GM12878 (cell line): ENCODE data around the gene RAD9A. TPM values are rescaled to one million over a fixed set of nuclear protein-coding genes. Genes with fewer than 3 reads are reported as not detected.

ENCODE experiments used
- BCL3 ChIP-seq: IDR thresholded peaks from 2 replicates; pipeline ENCODE4 v1.6.1; 2011; ENCODE audit warnings: borderline replicate concordance, low read depth, mild to moderate bottlenecking, moderate library complexity, low read length; ENCODE audit not compliant: insufficient read depth, poor library complexity, severe bottlenecking
- CHD1 ChIP-seq: IDR thresholded peaks from 2 replicates; pipeline ENCODE4 v1.6.1; 2012; ENCODE audit warnings: low read depth, low read length, improper control_type of control experiment
- CREM ChIP-seq: IDR thresholded peaks from 2 replicates; pipeline ENCODE4 v1.6.1; 2014; ENCODE audit warnings: antibody characterized with exemption, low read depth
- E4F1 ChIP-seq: fragments of 450-650 bp; IDR thresholded peaks from 2 replicates; pipeline ENCODE4 v1.6.1; 2018; ENCODE audit warnings: borderline replicate concordance, mild to moderate bottlenecking; ENCODE audit not compliant: partially characterized antibody
- EGR1 ChIP-seq, 2 experiments: IDR thresholded peaks; 1 replicate in 1 of 2; 2 replicates in 1 of 2; pipeline ENCODE4 v1.6.1; 2011 to 2012; ENCODE audit warnings: low read depth in 2 of 2, low read length in 2 of 2, borderline replicate concordance in 1 of 2, mild to moderate bottlenecking in 1 of 2, moderate library complexity in 1 of 2
- ESRRA ChIP-seq: IDR thresholded peaks from 2 replicates; pipeline ENCODE4 v1.6.1; 2012; ENCODE audit warnings: mild to moderate bottlenecking, low read length, improper control_type of control experiment
- JUNB ChIP-seq: IDR thresholded peaks from 2 replicates; pipeline ENCODE4 v1.6.1; 2016; ENCODE audit warnings: antibody characterized with exemption, mild to moderate bottlenecking
- KLF5 ChIP-seq: fragments of 450-650 bp; IDR thresholded peaks from 2 replicates; pipeline ENCODE4 v1.6.1; 2014; ENCODE audit warnings: mild to moderate bottlenecking; ENCODE audit not compliant: partially characterized antibody
- MTA3 ChIP-seq: IDR thresholded peaks from 2 replicates; pipeline ENCODE4 v1.6.1; 2012; ENCODE audit warnings: low read length, inconsistent platforms, borderline replicate concordance
- MXI1 ChIP-seq: fragments of 150-350 bp; IDR thresholded peaks from 2 replicates; pipeline ENCODE4 v1.6.1; 2011; ENCODE audit warnings: low read depth, mild to moderate bottlenecking, inconsistent platforms, low read length, improper control_type of control experiment
- NFXL1 ChIP-seq: fragments of 450-650 bp; IDR thresholded peaks from 2 replicates; pipeline ENCODE4 v1.6.1; 2017; ENCODE audit warnings: antibody characterized with exemption, mild to moderate bottlenecking, borderline replicate concordance
- NR2C2 ChIP-seq: IDR thresholded peaks from 2 replicates; pipeline ENCODE4 v1.6.1; 2011; ENCODE audit warnings: borderline replicate concordance, low read depth; ENCODE audit not compliant: control insufficient read depth, insufficient read length
- NR2F1 ChIP-seq: fragments of 450-650 bp; conservative IDR thresholded peaks from 2 replicates; pipeline ENCODE4 v1.6.1; 2017; ENCODE audit warnings: mild to moderate bottlenecking
- RB1 ChIP-seq: fragments of 450-650 bp; formaldehyde crosslinking; IDR thresholded peaks from 2 replicates; pipeline ENCODE4 v1.6.1; 2017; ENCODE audit warnings: mild to moderate bottlenecking, borderline replicate concordance
- RBBP5 ChIP-seq: fragments of 200-600 bp; sonication (generic); conservative IDR thresholded peaks from 2 replicates; pipeline ENCODE4 v1.6.1; 2016
- RCOR1 ChIP-seq: conservative IDR thresholded peaks from 2 replicates; pipeline ENCODE4 v1.6.1; 2012; ENCODE audit warnings: low read depth, low read length, improper control_type of control experiment
- RELA ChIP-seq: fragments of 450-650 bp; IDR thresholded peaks from 2 replicates; pipeline ENCODE4 v1.8.0; 2014; ENCODE audit warnings: borderline replicate concordance; ENCODE audit not compliant: partially characterized antibody
- SMARCA5 ChIP-seq: fragments of 450-650 bp; IDR thresholded peaks from 2 replicates; pipeline ENCODE4 v1.6.1; 2017; ENCODE audit warnings: mild to moderate bottlenecking
- SP1 ChIP-seq: IDR thresholded peaks from one replicate; pipeline ENCODE4 v1.6.1; 2011; ENCODE audit warnings: low read depth, low read length
- STAT1 ChIP-seq: fragments of 450-650 bp; conservative IDR thresholded peaks from 2 replicates; pipeline ENCODE4 v1.6.1; 2014; ENCODE audit warnings: antibody characterized with exemption, mild to moderate bottlenecking
- USF1 ChIP-seq: IDR thresholded peaks from 2 replicates; pipeline ENCODE4 v1.6.1; 2011; ENCODE audit warnings: borderline replicate concordance, low read depth, mild to moderate bottlenecking, moderate library complexity, mixed read lengths, low read length; ENCODE audit not compliant: insufficient read depth; ENCODE audit errors: extremely low read length
- YY1 ChIP-seq: IDR thresholded peaks from 2 replicates; pipeline ENCODE4 v1.6.1; 2011; ENCODE audit warnings: low read depth, mild to moderate bottlenecking, low read length
- ZBED1 ChIP-seq: IDR thresholded peaks from 2 replicates; pipeline ENCODE4 v1.6.1; 2016; ENCODE audit warnings: borderline replicate concordance
- ZBTB33 ChIP-seq: fragments of 450-650 bp; IDR thresholded peaks from 2 replicates; pipeline ENCODE4 v1.6.1; 2017; ENCODE audit warnings: mild to moderate bottlenecking
- ZNF384 ChIP-seq: IDR thresholded peaks from 2 replicates; pipeline ENCODE4 v1.6.1; 2012; ENCODE audit warnings: low read depth, mild to moderate bottlenecking, low read length, improper control_type of control experiment, borderline replicate concordance
- polyA plus RNA-seq, 11 experiments: library from polyadenylated mRNA; depleted of rRNA in 4 of 11; unstranded in 6 of 11; stranded (reverse) in 5 of 11; fragments of >200 nt; fragmentation: Nextera tagmentation in 4 of 11; fragmentation: Illumina TruSeq in 1 of 11; extraction: Ambion mirVana in 4 of 11; extraction: Trizol in 1 of 11; gene quantifications; 1 replicate in 1 of 11; 2 replicates in 10 of 11; pipeline versions ENCODE4 v1.2.1 to v1.2.3, GENCODE V29; 2011 to 2016; ENCODE audit warnings: inconsistent platforms in 2 of 11, missing spikeins in 2 of 11, low read depth in 1 of 11
- total RNA-seq, 4 experiments: library from RNA; depleted of rRNA in 3 of 4; stranded (reverse); fragments of >200 nt in 3 of 4; fragmentation: Illumina TruSeq in 1 of 4; extraction: Trizol in 1 of 4; gene quantifications; 2 replicates each; pipeline versions ENCODE4 v1.2.1 to v1.2.3, GENCODE V29; 2013 to 2021

RAD9A gene
- total and polyA plus RNA-seq, 10 of the 15 experiments (the other 5 are each of a cell fraction or from before 2014, with no cell fraction given), result 1.1 to 36.2 (median 19.8) TPM

GRCh38 chr11:67391304-67392182 lies at the start of gene RAD9A (continued):
- TF ChIP-seq RELA (peak; percentile 99), BCL3 (peak; percentile 9), CHD1 (no peak), EGR1 (IDR thresholded peaks at IDR 0.05; ENCODE audit: borderline replicate concordance in 1 of 2, low read depth in 2 of 2, low read length in 2 of 2) (peak; percentile 42 to 68), MTA3 (no peak), RCOR1 (no peak), ZNF384 (no peak), RB1 (peak; percentile 82; the same call in 1 of the 2 replicates), SMARCA5 (peak; percentile 42; the same call in 1 of the 2 replicates), YY1 (no peak), JUNB (no peak), SP1 (peak; percentile 74), ZBTB33 (no peak), ZBED1 (no peak), NR2F1 (peak; percentile 94), NR2C2 (no peak), ESRRA (no peak), STAT1 (peak; percentile 81; the same call in 1 of the 2 replicates), CREM (peak; percentile 79), NFXL1 (no peak), MXI1 (peak; percentile 96), KLF5 (peak; percentile 40), E4F1 (no peak), RBBP5 (no peak), USF1 (peak; percentile 100)
